ENCODE measurements around the gene SEZ6L2.
A peak's percentile ranks its signal among the peaks of the same experiment; 100 is the strongest.

DNA sequence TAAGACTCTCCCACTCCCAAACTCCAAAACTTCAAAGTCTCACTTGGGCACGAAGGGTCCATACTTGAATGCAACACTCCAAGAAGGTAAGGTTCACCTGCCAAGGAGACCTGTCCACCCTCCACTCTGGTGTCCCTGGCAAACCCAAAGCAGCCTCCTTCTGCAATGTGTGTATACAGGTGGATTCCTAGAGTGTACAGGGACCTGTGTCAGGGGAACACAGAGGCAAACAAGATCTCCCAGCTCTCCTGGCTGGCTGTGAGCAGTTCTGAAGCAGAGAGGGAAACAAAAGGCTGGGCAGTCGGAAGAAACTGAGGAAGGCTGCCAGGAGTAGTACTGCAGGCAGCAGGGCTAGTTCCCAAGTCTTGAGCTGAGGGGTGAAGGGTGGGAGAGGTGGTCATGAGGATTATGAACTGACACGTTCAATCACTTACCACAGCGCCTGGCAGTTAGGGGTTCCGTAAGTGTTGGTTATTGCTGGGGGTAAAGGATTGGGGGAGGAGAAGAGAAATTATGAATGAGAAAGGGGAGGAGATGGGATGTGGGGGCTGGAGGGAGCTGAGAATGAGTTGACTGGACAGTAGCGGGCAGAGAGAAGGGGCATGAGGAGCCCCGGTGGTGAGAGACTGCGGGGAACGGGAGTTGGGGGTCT, 25.9 kb upstream of the SEZ6L2 start:
- TF ChIP-seq, protein P1, sequence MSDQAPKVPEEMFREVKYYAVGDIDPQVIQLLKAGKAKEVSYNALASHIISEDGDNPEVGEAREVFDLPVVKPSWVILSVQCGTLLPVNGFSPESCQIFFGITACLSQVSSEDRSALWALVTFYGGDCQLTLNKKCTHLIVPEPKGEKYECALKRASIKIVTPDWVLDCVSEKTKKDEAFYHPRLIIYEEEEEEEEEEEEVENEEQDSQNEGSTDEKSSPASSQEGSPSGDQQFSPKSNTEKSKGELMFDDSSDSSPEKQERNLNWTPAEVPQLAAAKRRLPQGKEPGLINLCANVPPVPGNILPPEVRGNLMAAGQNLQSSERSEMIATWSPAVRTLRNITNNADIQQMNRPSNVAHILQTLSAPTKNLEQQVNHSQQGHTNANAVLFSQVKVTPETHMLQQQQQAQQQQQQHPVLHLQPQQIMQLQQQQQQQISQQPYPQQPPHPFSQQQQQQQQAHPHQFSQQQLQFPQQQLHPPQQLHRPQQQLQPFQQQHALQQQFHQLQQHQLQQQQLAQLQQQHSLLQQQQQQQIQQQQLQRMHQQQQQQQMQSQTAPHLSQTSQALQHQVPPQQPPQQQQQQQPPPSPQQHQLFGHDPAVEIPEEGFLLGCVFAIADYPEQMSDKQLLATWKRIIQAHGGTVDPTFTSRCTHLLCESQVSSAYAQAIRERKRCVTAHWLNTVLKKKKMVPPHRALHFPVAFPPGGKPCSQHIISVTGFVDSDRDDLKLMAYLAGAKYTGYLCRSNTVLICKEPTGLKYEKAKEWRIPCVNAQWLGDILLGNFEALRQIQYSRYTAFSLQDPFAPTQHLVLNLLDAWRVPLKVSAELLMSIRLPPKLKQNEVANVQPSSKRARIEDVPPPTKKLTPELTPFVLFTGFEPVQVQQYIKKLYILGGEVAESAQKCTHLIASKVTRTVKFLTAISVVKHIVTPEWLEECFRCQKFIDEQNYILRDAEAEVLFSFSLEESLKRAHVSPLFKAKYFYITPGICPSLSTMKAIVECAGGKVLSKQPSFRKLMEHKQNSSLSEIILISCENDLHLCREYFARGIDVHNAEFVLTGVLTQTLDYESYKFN (CRISPR knock-in tag; conservative IDR thresholded peaks at IDR 0.05) = 0 out of 2 replicates have a peak, but pooled peaks have one; percentile 6
- TF ChIP-seq ZNF251 (CRISPR knock-in tag; IDR thresholded peaks at IDR 0.05) (no peak), NFIC (IDR thresholded peaks at IDR 0.05; ENCODE audit: low read length) (no peak), YY1 (IDR thresholded peaks at IDR 0.05; ENCODE audit: insufficient read depth, insufficient replicate concordance, low read depth, low read length) (no peak), HDAC6 (IDR thresholded peaks at IDR 0.05; ENCODE audit: low read depth, low read length) (no peak), MAFF (IDR thresholded peaks at IDR 0.05; ENCODE audit: low read depth, low read length) (no peak), ZNF20 (CRISPR knock-in tag; IDR thresholded peaks at IDR 0.05) (no peak)
- TF ChIP-seq, protein P2, sequence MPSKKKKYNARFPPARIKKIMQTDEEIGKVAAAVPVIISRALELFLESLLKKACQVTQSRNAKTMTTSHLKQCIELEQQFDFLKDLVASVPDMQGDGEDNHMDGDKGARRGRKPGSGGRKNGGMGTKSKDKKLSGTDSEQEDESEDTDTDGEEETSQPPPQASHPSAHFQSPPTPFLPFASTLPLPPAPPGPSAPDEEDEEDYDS (CRISPR knock-in tag; IDR thresholded peaks at IDR 0.05) = no peak
- TF ChIP-seq, protein P3, sequence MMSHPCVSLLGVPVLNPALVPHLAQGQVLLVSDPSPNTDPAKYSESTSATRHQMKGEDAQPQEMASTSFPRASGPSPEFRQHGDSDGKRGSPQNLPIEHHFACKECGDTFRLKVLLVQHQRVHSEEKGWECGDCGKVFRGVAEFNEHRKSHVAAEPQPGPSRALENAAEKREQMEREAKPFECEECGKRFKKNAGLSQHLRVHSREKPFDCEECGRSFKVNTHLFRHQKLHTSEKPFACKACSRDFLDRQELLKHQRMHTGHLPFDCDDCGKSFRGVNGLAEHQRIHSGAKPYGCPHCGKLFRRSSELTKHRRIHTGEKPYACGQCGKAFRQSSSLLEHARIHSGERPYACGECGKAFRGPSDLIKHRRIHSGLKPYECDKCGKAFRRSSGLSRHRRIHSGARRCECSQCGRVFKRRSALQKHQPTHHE (CRISPR knock-in tag; IDR thresholded peaks at IDR 0.05; ENCODE audit: borderline replicate concordance) = no peak
- TF ChIP-seq, protein P4, sequence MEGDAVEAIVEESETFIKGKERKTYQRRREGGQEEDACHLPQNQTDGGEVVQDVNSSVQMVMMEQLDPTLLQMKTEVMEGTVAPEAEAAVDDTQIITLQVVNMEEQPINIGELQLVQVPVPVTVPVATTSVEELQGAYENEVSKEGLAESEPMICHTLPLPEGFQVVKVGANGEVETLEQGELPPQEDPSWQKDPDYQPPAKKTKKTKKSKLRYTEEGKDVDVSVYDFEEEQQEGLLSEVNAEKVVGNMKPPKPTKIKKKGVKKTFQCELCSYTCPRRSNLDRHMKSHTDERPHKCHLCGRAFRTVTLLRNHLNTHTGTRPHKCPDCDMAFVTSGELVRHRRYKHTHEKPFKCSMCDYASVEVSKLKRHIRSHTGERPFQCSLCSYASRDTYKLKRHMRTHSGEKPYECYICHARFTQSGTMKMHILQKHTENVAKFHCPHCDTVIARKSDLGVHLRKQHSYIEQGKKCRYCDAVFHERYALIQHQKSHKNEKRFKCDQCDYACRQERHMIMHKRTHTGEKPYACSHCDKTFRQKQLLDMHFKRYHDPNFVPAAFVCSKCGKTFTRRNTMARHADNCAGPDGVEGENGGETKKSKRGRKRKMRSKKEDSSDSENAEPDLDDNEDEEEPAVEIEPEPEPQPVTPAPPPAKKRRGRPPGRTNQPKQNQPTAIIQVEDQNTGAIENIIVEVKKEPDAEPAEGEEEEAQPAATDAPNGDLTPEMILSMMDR (CRISPR knock-in tag; IDR thresholded peaks at IDR 0.05) = no peak

Measured in HepG2 (cell line).